Nephron progenitor cell (in vitro differentiated cells): Measurements from ENCODE around the gene POU2AF3.

Experiments
- DNase-seq: peaks from one replicate; pipeline ENCODE4 v3.0.0; 2021
- H3K27ac Mint-ChIP-seq: 2 replicates; pipeline ENCODE4 v1.8.0; 2021; ENCODE audit warnings: mild to moderate bottlenecking, moderate library complexity, mixed read lengths
- H3K27me3 Mint-ChIP-seq: 2 replicates; pipeline ENCODE4 v1.8.0; 2021; ENCODE audit warnings: mild to moderate bottlenecking, low read depth, mixed read lengths; ENCODE audit not compliant: poor library complexity
- H3K36me3 Mint-ChIP-seq: 2 replicates; pipeline ENCODE4 v1.8.0; 2021; ENCODE audit warnings: low read depth, mixed read lengths
- H3K4me1 Mint-ChIP-seq: 2 replicates; pipeline ENCODE4 v1.8.0; 2021; ENCODE audit warnings: mixed read lengths
- H3K4me3 Mint-ChIP-seq: 2 replicates; pipeline ENCODE4 v1.8.0; 2021; ENCODE audit warnings: mild to moderate bottlenecking, moderate library complexity, mixed read lengths
- H3K9me3 Mint-ChIP-seq: 2 replicates; pipeline ENCODE4 v1.8.0; 2021; ENCODE audit warnings: mild to moderate bottlenecking, moderate library complexity, mixed read lengths
- TF ChIP-seq, protein P1 (sequence below): fragments of 200-600 bp; sonication (generic); IDR thresholded peaks from 2 replicates; pipeline ENCODE4 v1.5.0; 2021; ENCODE audit warnings: antibody characterized with exemption

Gene POU2AF3

DNA sequence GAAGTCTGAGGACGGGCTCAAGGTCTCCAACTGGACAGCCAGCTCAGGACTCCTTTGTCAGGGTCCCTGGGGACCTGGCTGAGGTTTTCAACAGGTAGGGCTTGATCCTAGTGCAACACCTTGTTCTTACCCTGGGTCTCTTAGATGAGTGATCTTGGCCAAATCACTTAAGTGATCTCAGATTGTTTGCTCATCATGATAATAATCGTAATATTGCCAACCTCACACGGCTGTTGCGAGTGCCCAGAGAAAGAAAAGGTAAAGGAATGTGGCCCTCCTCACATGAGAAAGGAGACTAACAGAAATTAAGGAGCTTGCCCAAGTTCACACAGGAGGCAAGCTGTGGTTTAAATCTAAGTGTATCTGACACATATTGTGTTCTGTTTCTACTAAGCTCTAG, 28.5 kb downstream of the POU2AF3 start:
- Mint-ChIP-seq H3K4me3 (no peak overlapping the region), H3K27me3 (peaks cover 3% of the 10 kb centered on the region), H3K9me3 (no peaks in the 10 kb centered on the region), H3K36me3 (no peaks in the 10 kb centered on the region), H3K4me1 (no peaks in the 10 kb centered on the region), H3K27ac (no peak overlapping the region)
- DNase-seq: no peak
- TF ChIP-seq, protein P1, sequence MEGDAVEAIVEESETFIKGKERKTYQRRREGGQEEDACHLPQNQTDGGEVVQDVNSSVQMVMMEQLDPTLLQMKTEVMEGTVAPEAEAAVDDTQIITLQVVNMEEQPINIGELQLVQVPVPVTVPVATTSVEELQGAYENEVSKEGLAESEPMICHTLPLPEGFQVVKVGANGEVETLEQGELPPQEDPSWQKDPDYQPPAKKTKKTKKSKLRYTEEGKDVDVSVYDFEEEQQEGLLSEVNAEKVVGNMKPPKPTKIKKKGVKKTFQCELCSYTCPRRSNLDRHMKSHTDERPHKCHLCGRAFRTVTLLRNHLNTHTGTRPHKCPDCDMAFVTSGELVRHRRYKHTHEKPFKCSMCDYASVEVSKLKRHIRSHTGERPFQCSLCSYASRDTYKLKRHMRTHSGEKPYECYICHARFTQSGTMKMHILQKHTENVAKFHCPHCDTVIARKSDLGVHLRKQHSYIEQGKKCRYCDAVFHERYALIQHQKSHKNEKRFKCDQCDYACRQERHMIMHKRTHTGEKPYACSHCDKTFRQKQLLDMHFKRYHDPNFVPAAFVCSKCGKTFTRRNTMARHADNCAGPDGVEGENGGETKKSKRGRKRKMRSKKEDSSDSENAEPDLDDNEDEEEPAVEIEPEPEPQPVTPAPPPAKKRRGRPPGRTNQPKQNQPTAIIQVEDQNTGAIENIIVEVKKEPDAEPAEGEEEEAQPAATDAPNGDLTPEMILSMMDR: no peak

- no peaks in the 10 kb centered on the region for H3K4me1 Mint-ChIP-seq
- H3K27ac Mint-ChIP-seq: no peak overlapping the region
- H3K9me3 Mint-ChIP-seq: no peaks in the 10 kb centered on the region
- H3K4me3 Mint-ChIP-seq: no peak overlapping the region
- DNase-seq: no peak
- no peaks in the 10 kb centered on the region for H3K36me3 Mint-ChIP-seq
- H3K27me3 Mint-ChIP-seq: peaks cover 3% of the 10 kb centered on the region
- TF ChIP-seq, protein P1: no peak
Observed at GRCh38 chr11:111327908-111328624, 29.7 kb downstream of the POU2AF3 start.

GRCh38 chr11:111329306-111330204, 31.2 kb downstream of the POU2AF3 start:
- H3K27me3 Mint-ChIP-seq: peaks cover 2% of the 10 kb centered on the region
- no peak for DNase-seq
- H3K27ac Mint-ChIP-seq: no peak overlapping the region
- no peaks in the 10 kb centered on the region for H3K9me3 Mint-ChIP-seq
- no peak overlapping the region for H3K4me3 Mint-ChIP-seq
- no peaks in the 10 kb centered on the region for H3K36me3 Mint-ChIP-seq
- TF ChIP-seq, protein P1: no peak
- H3K4me1 Mint-ChIP-seq: peaks cover 7% of the 10 kb centered on the region

DNA sequence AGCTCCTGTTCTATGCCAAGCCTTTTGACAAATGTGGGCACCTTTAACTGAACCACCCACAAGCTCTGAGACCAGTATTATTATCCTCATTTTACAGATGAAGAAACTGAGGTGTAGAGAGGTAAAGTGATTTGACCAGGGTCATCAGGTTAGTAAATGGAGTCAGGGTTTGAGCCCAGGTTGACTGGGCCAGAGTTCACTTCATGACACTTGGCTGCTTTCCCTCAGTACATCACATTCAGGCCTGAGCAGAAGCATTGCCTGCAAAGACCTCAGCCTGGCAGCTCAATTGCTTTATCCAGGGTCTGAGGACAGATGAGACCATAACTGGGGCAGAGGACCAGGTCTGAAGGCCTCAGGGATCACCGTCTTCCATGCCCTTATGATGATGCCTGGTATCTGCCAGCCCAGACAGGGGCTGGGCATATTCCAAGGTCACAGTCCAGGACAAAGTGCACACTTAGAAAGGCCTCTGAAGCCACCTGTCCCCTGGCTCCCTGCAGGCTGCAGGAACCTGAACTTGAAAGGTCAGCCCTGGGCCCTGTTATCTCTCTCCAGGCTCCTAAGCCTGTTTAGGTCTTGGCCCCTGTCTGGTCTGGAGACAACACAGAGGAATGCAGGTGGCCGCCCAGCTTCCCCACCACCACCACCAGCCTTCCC, 32.0 kb downstream of the POU2AF3 start:
- no peak overlapping the region for H3K27ac Mint-ChIP-seq
- no peak overlapping the region for H3K4me3 Mint-ChIP-seq
- H3K4me1 Mint-ChIP-seq: peaks cover 13% of the 10 kb centered on the region
- TF ChIP-seq, protein P1: no peak
- H3K36me3 Mint-ChIP-seq: no peaks in the 10 kb centered on the region
- DNase-seq: no peak
- H3K9me3 Mint-ChIP-seq: no peaks in the 10 kb centered on the region
- H3K27me3 Mint-ChIP-seq: no peaks in the 10 kb centered on the region

DNA sequence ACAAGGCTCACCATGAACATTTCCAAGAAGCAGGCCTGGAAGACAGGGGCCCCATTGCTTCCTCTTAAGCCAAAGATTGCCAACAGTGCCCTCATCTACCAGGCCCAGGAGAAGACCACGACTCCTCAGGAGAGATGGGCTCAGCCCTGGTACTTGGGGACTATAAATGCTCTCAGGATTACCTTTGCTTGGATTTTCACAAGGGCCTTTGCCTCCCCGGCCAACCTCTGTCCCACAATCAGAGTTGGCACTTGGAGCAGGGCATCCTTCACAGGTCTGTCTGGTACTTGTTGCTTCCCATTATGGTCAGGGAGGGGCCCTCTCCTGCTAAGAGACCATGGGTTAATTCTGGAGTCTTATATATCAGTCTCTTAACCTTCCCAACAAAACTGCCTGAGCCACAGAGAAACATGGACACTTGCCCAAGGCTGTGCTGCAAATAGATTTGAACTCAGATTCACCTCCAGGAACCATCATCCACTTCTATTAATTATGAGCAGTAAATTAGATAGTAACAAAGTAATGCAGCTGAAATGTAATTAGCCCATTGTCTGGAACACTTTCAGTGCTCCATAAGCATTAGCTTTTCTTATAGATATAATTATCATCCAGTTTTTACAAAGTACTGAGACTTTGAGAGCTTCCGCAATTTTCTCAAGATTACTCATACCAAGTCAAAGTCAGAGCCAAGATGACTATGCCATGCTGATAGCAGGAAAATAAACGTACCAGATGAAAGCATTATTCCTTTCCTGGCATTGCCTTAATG, 33.5 kb downstream of the POU2AF3 start:
- Mint-ChIP-seq H3K27me3 (no peaks in the 10 kb centered on the region), H3K9me3 (no peaks in the 10 kb centered on the region), H3K27ac (no peak overlapping the region), H3K4me1 (peaks cover 20% of the 10 kb centered on the region), H3K36me3 (no peaks in the 10 kb centered on the region), H3K4me3 (no peak overlapping the region)
- DNase-seq: no peak
- TF ChIP-seq, protein P1: no peak
